ENCODE measurements around the gene PSMA6.
"Not testable (repeated sequence)": the region's sequence is repeated elsewhere in the genome, so short reads cannot be mapped to it uniquely, and the experiment has no call there.

DNA sequence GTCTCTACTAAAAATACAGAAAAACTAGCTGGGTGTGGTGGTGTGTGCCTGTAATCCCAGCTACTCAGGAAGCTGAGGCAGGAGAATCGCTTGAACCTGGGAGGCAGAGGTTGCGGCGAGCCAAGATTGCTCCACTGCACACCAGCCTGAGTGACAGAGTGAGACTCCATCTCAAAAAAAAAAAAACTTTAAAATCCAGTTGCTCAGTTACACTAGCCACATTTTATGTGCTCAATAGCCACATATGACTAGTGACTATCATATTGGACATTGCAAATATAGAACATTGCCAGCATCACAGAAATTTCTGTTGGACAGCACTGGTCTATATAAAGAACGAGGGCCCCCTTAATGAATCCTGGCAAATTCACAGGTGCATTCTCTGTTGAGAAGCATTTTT, 9.2 kb downstream of the PSMA6 start:
- TF ChIP-seq, protein P1, sequence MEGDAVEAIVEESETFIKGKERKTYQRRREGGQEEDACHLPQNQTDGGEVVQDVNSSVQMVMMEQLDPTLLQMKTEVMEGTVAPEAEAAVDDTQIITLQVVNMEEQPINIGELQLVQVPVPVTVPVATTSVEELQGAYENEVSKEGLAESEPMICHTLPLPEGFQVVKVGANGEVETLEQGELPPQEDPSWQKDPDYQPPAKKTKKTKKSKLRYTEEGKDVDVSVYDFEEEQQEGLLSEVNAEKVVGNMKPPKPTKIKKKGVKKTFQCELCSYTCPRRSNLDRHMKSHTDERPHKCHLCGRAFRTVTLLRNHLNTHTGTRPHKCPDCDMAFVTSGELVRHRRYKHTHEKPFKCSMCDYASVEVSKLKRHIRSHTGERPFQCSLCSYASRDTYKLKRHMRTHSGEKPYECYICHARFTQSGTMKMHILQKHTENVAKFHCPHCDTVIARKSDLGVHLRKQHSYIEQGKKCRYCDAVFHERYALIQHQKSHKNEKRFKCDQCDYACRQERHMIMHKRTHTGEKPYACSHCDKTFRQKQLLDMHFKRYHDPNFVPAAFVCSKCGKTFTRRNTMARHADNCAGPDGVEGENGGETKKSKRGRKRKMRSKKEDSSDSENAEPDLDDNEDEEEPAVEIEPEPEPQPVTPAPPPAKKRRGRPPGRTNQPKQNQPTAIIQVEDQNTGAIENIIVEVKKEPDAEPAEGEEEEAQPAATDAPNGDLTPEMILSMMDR (IDR thresholded peaks at IDR 0.05; ENCODE audit: low read depth, low read length, poor library complexity, severe bottlenecking) = not testable (repeated sequence)
- not testable (repeated sequence) for TF ChIP-seq EZH2phosphoT487 (IDR thresholded peaks at IDR 0.05; ENCODE audit: borderline replicate concordance, low read length)

Measured in DOHH2 (cell line).